Fibroblast of skin of scalp (primary cell): ENCODE measurements around the gene P2RY6.
A peak's percentile ranks its signal among the peaks of the same experiment; 100 is the strongest.

Experiments
- DNase-seq: peaks from one replicate; pipeline ENCODE4 v3.0.0-alpha.2; 2013

P2RY6 gene

DNA sequence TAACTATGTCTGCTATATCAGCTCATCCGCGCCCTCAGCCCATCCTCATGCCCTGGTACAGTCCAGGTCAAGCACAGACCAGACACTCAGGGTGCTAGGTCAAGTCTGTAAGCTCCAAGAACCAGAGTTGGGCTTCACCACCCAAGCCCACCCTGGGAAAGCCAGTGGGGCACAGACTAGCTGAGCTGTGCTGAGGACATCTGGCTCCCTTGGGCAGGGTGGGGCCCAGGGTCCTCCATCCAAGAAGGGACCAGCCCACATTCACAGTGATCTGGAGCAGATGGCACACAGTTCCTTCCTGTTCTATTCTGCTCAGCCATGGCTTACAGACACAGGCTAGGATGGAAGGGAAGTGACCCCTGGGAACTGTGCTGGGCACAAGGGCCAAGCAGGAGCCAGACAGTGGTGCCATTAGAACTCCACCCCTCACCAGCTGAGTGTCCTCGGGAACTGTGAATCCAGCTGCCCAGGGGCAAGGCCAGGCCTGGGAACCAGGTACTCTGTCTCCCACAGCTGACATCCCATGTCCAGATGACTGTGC, 9.1 kb downstream of the P2RY6 start:
- no peak for DNase-seq

DNA sequence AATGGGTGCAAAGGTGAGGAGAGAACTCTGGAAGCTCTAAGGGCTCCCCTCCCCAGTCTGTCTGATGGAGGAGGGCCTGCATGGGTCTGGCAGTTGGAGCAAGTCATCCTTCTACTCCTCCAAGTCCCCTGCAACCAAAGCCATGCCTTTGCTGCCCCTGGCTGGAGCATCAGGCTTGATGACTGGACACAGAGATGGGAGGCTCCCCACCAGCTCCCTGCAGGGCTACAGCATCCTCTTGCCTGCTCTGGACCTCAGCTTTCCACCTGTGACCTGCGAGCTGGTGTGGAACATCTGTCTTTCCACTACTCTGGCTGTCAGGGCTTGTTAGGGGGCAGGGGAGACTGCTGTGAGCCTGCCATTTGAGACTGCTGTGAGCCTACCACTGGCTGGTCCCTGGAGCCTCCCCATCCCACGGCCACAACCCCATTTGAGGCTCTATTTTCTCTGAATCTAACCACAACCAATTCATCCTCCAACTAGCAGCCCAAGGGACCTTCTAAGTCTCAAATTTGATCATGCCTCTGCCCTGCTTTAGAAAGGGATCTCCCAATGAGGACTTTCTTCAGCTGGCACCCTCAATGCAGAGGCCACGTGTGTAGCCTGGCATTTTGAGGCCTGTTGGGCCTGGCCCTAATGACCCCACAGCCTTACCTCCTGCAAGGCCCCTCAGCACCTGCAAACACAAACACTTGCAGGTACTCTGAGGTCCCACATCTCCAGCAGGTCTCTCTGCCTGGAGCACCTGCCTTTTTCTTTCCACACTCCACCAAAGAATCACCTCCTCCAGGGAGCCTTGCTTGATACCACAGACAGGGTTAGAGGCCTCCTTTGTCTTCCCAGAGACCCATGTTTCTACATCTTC, 9.9 kb downstream of the P2RY6 start:
- DNase-seq = no peak

DNA sequence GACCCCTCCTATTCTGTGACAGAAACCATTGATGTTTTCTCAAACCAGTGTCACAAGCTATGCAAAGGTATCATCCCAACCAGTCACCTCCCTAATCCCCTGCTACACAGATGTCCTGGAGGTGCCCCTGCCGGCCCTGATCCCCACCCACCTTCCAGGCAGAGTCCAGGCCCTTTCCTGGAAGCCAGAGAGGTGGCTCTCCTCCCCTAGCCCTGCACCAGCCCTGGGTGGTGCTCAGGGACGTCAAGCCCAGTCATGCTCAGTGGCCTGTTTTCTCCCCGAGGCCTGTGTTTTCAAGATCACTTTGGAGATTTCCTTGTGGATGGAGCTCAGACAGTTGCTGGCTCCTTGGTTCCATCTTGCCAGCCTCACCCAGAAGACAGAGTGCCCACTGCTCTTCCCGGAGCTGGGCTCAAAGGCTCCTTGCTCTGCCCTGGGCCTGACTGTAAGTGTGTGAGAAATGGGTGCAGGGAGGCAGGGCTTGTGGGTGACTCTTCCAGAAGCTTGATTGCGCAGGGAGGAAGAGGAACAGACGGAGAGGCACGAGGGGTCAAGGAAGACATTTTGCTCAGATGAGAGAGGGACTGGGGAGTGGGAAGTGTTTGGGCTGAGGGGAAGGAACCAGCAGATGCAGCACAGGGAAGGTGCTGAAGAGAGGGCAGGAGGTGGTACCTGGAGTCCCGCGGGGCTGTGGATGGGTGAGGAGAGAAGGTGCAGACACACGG, 11.3 kb downstream of the P2RY6 start:
- no peak for DNase-seq

DNA sequence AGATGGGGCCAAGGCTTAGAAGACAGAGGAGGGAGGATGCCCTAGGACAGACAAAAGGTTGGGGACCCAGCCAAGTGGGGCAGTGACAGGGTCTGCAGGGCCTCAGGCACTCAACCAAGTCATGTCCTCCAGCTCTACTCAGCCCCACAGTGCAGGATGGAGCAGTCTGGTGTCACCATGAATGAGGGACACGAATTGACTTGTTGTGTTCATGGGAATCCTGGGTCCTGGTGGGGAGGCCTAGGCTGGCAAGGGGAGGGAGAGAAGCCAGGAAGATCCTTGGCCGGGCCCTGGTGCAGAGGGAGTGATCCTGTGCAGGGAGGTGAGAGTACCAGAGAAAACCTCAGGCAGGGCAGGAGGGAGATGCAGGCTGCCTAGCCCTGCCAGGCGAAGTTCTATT, 12.0 kb downstream of the P2RY6 start:
- DNase-seq = no peak

DNA sequence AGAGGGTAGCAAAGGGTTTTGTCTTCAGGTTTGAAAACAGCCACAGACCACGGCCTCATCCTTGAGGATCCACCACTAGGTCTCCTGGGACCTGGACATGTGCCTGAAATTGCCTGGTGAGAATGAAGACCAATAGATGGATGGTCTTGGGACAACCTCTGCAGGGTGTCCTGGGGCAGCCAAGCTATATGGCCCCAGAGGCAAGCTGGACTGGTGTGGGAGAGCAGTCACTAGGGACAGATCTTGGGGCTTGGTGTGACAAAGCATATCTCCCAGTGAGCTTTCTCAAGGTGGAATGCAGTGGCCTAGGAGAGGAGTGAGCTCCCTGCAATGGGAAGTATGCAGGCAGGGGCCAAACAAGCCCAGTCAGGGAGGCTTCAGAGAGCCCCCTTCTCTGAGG, 13.6 kb downstream of the P2RY6 start:
- DNase-seq = no peak

DNA sequence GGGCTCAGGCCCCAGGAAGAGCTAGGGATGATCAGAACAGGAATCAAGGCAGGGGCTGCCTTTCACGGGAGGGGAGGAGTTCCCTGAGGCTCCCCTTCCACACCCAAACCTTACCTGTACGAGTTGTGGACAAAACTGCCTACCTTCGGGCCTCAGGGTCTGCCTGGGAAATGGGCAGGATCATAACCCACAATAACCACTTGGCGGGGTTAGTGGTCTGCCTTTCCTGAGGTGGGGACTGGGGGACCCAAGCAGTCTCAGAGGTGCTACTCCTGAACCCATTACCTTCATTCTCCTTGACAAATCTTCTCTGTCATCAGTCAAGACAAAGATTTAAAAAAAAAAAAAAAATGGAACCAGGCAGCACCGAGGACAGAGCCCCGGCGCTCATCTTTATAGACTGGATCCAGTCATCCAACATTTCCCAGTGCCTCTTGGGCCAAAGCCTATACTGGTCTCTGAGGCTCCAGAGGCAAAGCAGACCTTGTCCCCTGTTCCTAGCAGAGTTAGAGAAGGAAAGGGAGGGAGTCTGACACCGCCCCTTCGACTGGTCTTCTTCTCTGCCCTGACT, 14.2 kb downstream of the P2RY6 start:
- no peak for DNase-seq

DNA sequence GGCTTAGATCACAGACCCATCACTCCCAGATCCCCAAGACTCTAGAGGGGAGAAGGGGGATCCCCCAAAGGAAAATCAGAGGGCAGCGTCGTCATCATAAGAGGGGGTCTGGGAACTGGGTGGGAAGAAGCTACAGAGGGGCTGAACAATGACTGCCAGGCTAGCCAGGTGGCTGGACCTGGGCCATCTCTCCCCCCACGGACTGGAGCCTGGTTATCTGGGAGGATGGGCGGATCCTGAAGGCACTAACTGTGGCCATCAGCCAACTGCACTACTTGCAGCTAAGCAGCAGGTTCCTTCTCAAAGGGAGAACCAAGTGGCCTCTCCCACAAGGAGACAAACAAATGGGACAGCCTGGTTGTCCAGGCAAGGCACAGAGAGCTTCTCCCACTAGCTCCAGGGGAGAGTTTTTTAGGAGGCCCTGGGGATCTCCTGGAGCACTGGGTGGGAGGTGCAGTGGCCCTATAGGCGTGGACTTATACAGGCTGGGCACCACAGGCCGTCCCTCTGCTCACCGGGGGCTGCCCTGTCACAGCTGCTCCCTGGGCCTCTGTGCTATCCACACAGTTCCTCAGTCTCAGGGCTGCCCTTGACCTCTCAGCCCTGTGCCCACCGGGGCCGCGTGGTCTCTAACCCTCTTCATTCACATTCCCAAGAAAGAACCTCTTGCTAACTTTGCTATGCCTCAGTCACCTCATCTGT, 15.4 kb downstream of the P2RY6 start:
- no peak for DNase-seq

DNA sequence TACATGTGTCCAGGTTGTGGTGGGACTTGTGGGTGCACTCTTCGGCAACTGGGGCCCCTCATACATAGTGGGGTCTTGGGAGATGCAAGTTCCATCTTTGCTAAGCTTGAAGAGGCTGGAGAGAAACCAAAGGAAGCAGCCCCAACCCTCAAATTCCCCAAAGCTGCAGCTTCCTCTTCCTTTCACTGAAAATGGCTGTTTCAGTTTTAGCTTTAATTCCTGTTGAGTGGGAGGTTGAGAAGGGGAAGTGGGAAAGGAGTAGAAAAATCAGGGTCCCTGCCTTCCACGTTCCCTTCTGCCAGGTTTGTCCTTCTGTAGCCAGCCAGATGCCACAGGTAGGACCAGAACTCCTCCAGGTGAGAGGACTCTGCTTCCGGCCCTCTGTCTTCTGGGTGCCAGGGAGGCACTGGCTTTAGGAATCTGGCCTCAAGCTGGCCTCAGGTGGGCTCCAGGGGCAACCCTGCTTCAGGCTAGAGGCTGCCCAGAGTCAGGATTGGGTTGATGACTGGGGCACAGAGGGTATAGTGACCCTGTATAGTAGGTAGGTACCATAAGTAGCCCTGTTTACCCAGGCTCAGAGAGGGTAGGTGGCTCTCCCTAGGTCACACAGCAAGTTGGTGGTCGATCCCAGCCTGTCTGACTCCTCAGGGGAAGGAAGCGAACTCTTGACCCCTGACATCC, 16.2 kb downstream of the P2RY6 start:
- DNase-seq = no peak

DNA sequence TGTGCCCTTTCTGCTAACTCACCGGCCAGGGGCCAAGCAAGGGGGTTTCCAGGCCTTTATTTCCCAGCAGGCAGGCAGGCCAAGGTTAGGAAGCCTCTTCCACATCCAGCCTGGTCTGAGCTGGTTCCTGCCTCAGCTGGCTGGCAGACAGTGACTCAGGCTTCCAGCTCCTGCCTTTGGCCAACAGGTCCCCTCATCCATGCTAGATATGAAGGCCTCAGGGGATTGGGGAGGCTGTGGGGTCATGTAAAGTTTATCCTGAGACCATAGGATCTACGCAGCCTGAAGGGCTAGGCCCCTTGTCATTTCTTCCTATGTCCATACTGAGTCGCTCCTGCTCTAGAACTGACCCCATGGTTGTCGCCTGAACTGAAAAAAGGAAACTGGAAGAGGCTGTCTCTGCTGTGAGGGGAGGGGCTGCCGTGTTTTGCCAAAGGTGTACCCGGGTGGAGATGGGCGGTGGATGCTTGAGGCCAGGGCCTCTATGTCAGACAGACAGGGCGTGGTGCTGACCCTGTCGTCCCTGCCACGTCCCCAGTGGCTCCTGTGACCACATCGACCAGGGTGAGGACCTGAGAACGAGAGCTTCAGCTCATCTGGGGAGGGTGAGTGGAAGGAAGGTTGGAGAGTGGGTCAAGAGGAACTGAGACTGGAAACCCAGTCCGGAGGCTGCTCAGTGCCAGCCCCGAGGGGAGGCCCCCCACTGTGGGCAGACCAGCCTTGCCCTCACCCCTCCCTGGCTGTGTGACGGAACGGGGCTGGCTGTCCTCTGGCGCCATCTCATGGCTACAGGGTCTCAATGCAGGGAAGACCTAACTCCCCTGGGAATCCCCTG, 17.0 kb downstream of the P2RY6 start:
- DNase-seq = peak; percentile 79

DNA sequence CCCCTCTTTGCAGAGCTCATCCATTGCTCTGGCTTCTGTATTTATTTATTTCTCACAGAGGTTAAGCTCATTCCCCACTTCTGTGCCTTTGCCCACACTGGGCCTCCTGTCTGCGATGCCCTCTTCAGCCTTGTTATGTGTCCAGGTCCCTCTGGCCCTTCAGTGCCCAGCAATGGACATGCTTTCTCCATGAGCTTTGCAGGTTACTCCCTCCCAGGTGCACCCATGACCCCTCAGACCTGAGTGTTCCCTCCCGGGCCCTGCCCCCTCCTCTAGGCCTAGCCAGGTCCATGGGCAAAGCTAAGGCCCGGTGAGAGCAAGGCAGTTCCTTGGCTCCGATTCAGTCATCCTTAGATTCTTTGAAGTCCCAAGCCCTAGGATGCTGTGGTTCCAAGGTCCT, 18.4 kb downstream of the P2RY6 start:
- DNase-seq = no peak

DNA sequence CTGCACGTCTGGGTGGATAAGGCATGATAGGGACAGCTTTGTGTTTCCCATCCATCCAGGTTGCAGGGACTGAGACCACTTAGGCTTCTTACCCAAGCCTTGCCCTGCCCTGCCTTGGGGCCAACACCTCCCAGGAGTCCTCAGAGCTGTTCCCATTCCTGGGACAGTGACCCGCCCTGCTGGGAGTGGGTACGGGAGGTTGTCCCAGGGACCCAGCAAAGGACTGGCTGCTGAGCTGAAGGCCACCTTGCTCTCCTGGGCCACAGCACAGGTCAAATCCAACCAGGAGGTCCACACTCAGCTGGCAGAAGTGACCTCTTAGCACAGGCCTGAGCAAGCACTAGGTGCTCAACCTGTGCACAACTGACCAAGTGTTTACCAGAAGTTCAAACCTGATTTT, 19.1 kb downstream of the P2RY6 start:
- no peak for DNase-seq

DNA sequence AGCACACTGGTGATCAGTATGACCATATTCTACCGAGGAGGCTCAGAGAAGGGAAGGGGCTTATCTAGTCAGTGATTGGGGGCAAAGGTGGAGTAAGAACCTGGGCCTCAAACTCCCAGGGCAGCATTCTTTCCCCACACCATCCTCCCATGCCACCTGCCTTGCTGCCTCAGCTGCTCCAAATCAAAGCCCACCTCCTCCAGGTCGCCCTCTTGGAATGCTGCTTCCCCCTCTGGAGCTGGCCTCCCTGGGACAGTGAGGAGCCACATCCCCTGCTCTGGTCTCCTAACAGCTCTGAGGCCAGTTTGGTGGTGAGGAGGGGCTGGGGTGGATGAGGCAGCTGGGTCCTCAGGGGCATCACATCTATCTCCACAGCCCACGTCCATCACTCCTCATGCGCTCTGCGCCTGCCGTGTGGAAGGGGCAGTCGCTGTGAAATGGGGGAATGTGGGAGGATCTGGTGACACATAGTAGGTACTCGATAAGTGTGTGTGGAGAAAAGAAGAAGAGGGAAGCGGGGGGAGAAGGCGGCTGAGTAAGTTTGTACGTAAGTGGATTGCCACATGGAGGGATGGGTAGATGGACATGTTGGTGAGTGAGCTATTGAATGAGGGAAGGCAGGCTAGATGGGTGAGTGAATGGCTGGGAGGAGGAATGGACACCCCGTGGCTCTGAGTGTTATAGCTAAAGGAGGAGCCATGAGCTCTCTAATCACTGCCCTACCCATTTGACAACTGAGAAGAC, 19.8 kb downstream of the P2RY6 start:
- peak; percentile 34 for DNase-seq

DNA sequence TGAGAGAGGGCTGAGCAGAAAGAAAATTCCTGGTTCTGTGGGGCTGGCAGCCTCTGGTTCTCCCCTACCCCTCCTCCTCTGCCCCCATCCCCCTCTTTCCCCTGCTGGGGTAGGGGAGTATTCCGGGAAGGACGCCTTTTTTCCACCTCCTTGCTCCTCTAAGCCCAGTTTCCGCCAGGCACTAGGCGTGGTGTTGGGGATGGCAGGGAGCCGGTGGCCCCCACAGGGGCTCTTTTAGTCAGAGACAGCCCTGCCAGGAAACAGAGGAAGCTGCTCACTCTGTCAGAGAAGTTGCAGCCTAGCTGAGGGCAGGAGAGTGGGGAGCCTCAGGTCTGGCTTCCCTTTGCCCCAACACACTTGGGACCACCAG, 20.4 kb downstream of the P2RY6 start:
- DNase-seq = peak; percentile 56

DNA sequence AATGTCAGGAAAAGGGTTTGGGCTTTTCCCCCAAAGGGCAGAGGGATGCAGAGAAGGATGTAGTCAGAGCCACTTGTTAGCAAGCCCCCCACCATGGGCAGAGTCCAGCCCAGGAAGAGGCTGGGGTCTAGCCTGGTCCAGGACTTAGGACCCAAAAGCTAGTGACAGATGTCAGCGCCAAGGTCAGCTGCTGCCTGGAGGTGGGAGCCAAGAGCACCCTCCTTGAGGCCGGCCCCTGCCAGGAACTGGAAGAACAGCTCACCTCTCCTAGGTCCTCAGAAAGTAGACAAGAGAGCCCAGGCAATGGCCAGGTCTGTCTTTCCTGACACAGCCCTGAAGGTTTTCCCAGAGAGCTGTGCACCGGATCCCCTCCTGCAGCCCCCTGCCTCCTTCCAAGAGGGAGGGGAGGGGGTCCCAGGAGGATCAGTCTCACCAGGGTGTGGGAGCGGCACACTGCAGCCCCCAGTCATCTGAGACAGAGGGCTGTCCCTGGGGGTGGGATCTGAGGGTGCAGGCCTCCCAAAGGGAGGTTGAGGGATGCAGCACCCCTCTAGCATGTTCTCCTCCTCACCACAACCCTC, 21.3 kb downstream of the P2RY6 start:
- no peak for DNase-seq

DNA sequence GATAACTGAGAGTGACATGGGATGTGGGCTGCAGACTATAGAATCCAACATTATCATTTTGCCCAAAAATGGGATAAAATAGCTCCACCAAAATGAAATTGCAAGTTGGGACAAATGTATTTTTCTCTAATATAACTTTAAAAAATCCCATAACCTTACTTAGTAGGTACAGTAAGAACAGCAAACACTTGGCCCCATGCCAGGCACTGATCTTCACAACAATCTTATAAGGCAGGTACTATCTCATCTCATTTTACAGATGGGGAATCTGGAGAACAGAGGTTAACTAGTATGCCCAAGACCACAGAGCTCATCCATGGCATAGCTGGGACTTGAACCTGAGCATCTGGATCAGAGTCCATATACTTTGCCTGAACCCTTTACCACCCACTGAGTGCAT, 22.5 kb downstream of the P2RY6 start:
- no peak for DNase-seq

DNA sequence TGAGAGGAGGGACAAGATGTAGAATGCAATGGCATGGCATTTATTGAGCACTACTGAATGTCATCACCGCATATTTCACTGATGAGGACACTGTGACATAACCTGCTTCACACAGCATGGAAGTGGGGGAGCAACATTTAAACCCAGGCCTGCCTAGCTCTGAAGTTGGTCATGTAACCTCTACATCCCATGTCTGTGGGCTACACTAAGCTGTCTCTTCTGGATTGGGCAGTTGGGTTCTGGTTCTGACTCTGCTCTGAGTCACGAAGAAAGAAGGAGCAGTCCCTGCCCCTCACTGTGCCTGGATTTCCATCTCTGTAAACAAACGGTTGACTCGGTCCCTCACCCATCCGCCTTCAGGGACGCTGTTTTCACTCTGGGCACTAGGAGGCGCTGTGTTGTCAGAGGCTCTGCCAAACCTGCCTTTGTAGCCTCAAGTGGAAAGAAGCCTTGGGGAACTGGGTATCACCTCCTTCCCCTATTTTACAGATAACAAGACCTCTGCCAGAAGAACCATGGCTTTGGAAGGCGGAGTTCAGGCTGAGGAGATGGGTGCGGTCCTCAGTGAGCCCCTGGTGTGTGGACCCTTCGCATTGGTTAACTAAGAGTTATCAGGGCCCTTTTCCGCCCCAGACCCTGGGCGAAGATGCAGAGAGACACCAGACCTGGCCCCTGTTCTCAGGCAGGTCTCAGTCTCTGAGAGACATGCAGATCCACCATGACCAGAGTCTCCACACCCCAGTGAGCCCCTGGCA, 23.3 kb downstream of the P2RY6 start:
- peak; percentile 89 for DNase-seq

DNA sequence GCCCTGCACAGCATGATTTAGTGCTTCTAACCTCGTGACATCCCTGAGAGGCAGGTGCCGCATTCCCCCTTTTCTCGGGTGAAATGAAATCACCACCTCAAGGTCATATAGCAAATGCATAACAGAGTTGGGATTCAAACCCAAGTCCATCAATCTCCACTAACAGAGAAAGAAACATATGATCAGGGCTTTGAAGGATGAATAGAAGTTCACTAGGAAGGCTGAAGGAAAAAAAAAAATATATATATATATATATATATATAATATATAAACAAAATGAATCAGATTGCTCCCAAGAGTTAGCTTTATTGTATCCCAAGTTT, 23.8 kb downstream of the P2RY6 start:
- no peak for DNase-seq

DNA sequence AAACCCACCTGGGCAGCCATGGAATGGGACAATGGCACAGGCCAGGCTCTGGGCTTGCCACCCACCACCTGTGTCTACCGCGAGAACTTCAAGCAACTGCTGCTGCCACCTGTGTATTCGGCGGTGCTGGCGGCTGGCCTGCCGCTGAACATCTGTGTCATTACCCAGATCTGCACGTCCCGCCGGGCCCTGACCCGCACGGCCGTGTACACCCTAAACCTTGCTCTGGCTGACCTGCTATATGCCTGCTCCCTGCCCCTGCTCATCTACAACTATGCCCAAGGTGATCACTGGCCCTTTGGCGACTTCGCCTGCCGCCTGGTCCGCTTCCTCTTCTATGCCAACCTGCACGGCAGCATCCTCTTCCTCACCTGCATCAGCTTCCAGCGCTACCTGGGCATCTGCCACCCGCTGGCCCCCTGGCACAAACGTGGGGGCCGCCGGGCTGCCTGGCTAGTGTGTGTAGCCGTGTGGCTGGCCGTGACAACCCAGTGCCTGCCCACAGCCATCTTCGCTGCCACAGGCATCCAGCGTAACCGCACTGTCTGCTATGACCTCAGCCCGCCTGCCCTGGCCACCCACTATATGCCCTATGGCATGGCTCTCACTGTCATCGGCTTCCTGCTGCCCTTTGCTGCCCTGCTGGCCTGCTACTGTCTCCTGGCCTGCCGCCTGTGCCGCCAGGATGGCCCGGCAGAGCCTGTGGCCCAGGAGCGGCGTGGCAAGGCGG, 24.5 kb downstream of the P2RY6 start:
- no peak for DNase-seq

DNA sequence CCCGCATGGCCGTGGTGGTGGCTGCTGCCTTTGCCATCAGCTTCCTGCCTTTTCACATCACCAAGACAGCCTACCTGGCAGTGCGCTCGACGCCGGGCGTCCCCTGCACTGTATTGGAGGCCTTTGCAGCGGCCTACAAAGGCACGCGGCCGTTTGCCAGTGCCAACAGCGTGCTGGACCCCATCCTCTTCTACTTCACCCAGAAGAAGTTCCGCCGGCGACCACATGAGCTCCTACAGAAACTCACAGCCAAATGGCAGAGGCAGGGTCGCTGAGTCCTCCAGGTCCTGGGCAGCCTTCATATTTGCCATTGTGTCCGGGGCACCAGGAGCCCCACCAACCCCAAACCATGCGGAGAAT, 25.1 kb downstream of the P2RY6 start:
- DNase-seq = no peak
